IMR-90 (cell line): ENCODE measurements around the gene HLA-C. TPM values are rescaled to one million over a fixed set of nuclear protein-coding genes. Genes with fewer than 3 reads are reported as not detected.
"Not testable (repeated sequence)": the region's sequence is repeated elsewhere in the genome, so short reads cannot be mapped to it uniquely, and the experiment has no call there.

ENCODE experiments used
- ATAC-seq: fragments of 200-7000 bp; cut with Tn5 transposase; 2 replicates; pipeline ENCODE4 v1.9.1; 2020; ENCODE audit warnings: low read depth, mild to moderate bottlenecking, moderate library complexity
- BruUV-seq: library from RNA; stranded (reverse); fragments of 400-500 nt; replicated peaks from 2 replicates; lab custom pipeline; 2021; lab: Mats Ljungman, UMichigan
- CTCF ChIA-PET: fragments of 300-600 bp; formaldehyde crosslinking; extraction: SDS; loops from one replicate; lab custom pipeline; 2021; ENCODE audit warnings: antibody characterized with exemption; lab: Yijun Ruan, JAX
- POLR2A ChIA-PET: fragments of 300-600 bp; sonication (Branson Sonifier 250); formaldehyde crosslinking; loops from one replicate; lab custom pipeline; 2022; ENCODE audit warnings: antibody characterized with exemption; ENCODE audit not compliant: unreplicated experiment; lab: Charles Lee
- DNase-seq: peaks from one replicate; pipeline ENCODE4 v3.0.0; 2013
- H2AFZ ChIP-seq: replicated peaks from 2 replicates; pipeline ENCODE3; 2013; ENCODE audit warnings: low read length, mild to moderate bottlenecking; ENCODE audit not compliant: poor library complexity
- H2AK5ac ChIP-seq: 2 replicates; pipeline ENCODE4 v1.6.1; 2013; ENCODE audit warnings: low read depth, low read length, inconsistent platforms
- H2AK9ac ChIP-seq: replicated peaks from 2 replicates; pipeline ENCODE3; 2013; ENCODE audit warnings: mild to moderate bottlenecking, low read depth, low read length, moderate library complexity; ENCODE audit not compliant: poor library complexity
- H2BK120ac ChIP-seq: 2 replicates; pipeline ENCODE4 v1.6.1; 2013; ENCODE audit warnings: low read depth, low read length, inconsistent platforms
- H2BK15ac ChIP-seq: 3 replicates; pipeline ENCODE4 v1.6.1; 2013; ENCODE audit warnings: low read depth, low read length, inconsistent platforms
- H2BK20ac ChIP-seq: 2 replicates; pipeline ENCODE4 v1.6.1; 2013; ENCODE audit warnings: low read depth, mild to moderate bottlenecking, inconsistent platforms, low read length, moderate library complexity
- H2BK5ac ChIP-seq: 2 replicates; pipeline ENCODE4 v1.6.1; 2013; ENCODE audit warnings: mild to moderate bottlenecking, low read depth, low read length, inconsistent platforms; ENCODE audit not compliant: poor library complexity, severe bottlenecking
- H3K14ac ChIP-seq: replicated peaks from 2 replicates; pipeline ENCODE4 v1.6.1; 2013; ENCODE audit warnings: low read depth, low read length, inconsistent platforms
- H3K18ac ChIP-seq: 2 replicates; pipeline ENCODE4 v1.6.1; 2013; ENCODE audit warnings: low read depth, low read length, control low read depth
- H3K23ac ChIP-seq: 2 replicates; pipeline ENCODE4 v1.6.1; 2013; ENCODE audit warnings: low read depth, low read length, inconsistent platforms
- H3K27ac ChIP-seq: 2 replicates; pipeline ENCODE4 v1.5.1; 2013; ENCODE audit warnings: mild to moderate bottlenecking, control low read depth, low read length; ENCODE audit not compliant: insufficient read depth
- H3K27me3 ChIP-seq: 2 replicates; pipeline ENCODE4 v1.6.1; 2013; ENCODE audit warnings: low read length; ENCODE audit not compliant: control insufficient read depth, insufficient read depth
- H3K36me3 ChIP-seq: 2 replicates; pipeline ENCODE4 v1.6.1; 2013; ENCODE audit warnings: low read length, mixed read lengths; ENCODE audit not compliant: control insufficient read depth, insufficient read depth
- H3K4ac ChIP-seq: 2 replicates; pipeline ENCODE4 v1.6.1; 2013; ENCODE audit warnings: low read depth, low read length, inconsistent platforms
- H3K4me1 ChIP-seq: 2 replicates; pipeline ENCODE4 v1.6.1; 2013; ENCODE audit warnings: low read length, mixed read lengths; ENCODE audit not compliant: control insufficient read depth, insufficient read depth
- H3K4me2 ChIP-seq: 2 replicates; pipeline ENCODE4 v1.6.1; 2013; ENCODE audit warnings: low read depth, mild to moderate bottlenecking, control low read depth, low read length, moderate library complexity
- H3K4me3 ChIP-seq: 2 replicates; pipeline ENCODE4 v1.5.1; 2013; ENCODE audit warnings: low read depth, mild to moderate bottlenecking, control low read depth, low read length, moderate library complexity; ENCODE audit not compliant: insufficient read depth
- H3K56ac ChIP-seq: 2 replicates; pipeline ENCODE4 v1.6.1; 2013; ENCODE audit warnings: low read length, inconsistent platforms; ENCODE audit not compliant: insufficient read depth; ENCODE audit errors: extremely low read depth
- H3K79me1 ChIP-seq, 2 experiments: 2 replicates each; pipeline ENCODE4 v1.6.1; 2013; ENCODE audit warnings: low read length in 2 of 2, inconsistent platforms in 1 of 2, low read depth in 1 of 2
- H3K9ac ChIP-seq: 2 replicates; pipeline ENCODE4 v1.6.1; 2013; ENCODE audit warnings: low read depth, low read length, control low read depth
- H3K9me1 ChIP-seq: 2 replicates; pipeline ENCODE4 v1.6.1; 2013; ENCODE audit warnings: low read length, inconsistent platforms; ENCODE audit not compliant: insufficient read depth
- H3K9me3 ChIP-seq: 2 replicates; pipeline ENCODE4 v1.6.1; 2013; ENCODE audit warnings: low read length; ENCODE audit not compliant: control insufficient read depth, insufficient read depth
- H4K20me1 ChIP-seq: 2 replicates; pipeline ENCODE4 v1.6.1; 2013; ENCODE audit warnings: low read length, inconsistent platforms; ENCODE audit not compliant: insufficient read depth
- H4K5ac ChIP-seq: 2 replicates; pipeline ENCODE4 v1.6.1; 2013; ENCODE audit warnings: mild to moderate bottlenecking, low read depth, low read length, control low read depth
- H4K8ac ChIP-seq, 2 experiments: 2 replicates each; pipeline ENCODE4 v1.6.1; 2013; ENCODE audit warnings: low read depth in 2 of 2, low read length in 2 of 2, control low read depth in 1 of 2, inconsistent platforms in 1 of 2
- H4K91ac ChIP-seq: 2 replicates; pipeline ENCODE4 v1.6.1; 2013; ENCODE audit warnings: low read depth, low read length, inconsistent platforms; ENCODE audit not compliant: insufficient read depth
- WGBS, 2 experiments: methylation state at CpG; one replicate each; pipeline versions ENCODE4 v1.1.5 to v1.1.7; 2013; ENCODE audit warnings: missing lambda C conversion rate in 2 of 2; ENCODE audit not compliant: insufficient read length in 1 of 2; ENCODE audit errors: extremely low coverage in 2 of 2; 5-methylcytosine and 5-hydroxymethylcytosine counted together
- dilution Hi-C: fragments of 300-500 bp; cut with HindIII; formaldehyde crosslinking; loops from one replicate; pipeline ENCODE4 v1.14.3; 2018; ENCODE audit warnings: low sequenced_read_pairs; ENCODE audit not compliant: unreplicated experiment
- in situ Hi-C: fragments of 300-500 bp; cut with MboI; formaldehyde crosslinking; loops from 3 replicates; pipeline ENCODE4 v1.14.3; 2019; ENCODE audit warnings: low sequenced_read_pairs, inconsistent platforms, mixed read lengths
- intact Hi-C: fragments of 100-400 bp; cut with micrococcal nuclease; formaldehyde crosslinking; loops from 2 replicates; pipeline ENCODE4 v1.10.0; 2022
- polyA plus RNA-seq, 3 experiments: library from polyadenylated mRNA; depleted of rRNA; stranded (reverse); fragments of >200 nt; gene quantifications; 2 replicates each; pipeline ENCODE4 v1.2.3, GENCODE V29; 2012; ENCODE audit warnings: low replicate concordance in 1 of 3
- total RNA-seq: library from RNA; depleted of rRNA; stranded (reverse); fragments of >200 nt; gene quantifications from 2 replicates; pipeline ENCODE4 v1.2.3, GENCODE V29; 2012

HLA-C gene
- total and polyA plus RNA-seq, 2 of the 4 experiments (the other 2 are of a cell fraction), result 8.8 to 87.3 TPM

GRCh38 chr6:31234101-31234500 lies 37.8 kb downstream of the HLA-C start:
- H3K4me3 ChIP-seq, CTCF ChIA-PET, H3K4ac ChIP-seq, H3K4me1 ChIP-seq, H2BK15ac ChIP-seq, H4K5ac ChIP-seq, intact Hi-C loops, H4K20me1 ChIP-seq, BruUV-seq, DNase-seq, H3K56ac ChIP-seq, H2BK120ac ChIP-seq, dilution Hi-C loops, H3K23ac ChIP-seq, H3K79me1 ChIP-seq, H2AK5ac ChIP-seq, H3K9me1 ChIP-seq, H3K9ac ChIP-seq, H3K36me3 ChIP-seq, H3K9me3 ChIP-seq, H2BK20ac ChIP-seq, H2AFZ ChIP-seq, ATAC-seq, H3K27ac ChIP-seq, H3K14ac ChIP-seq, H3K4me2 ChIP-seq, H3K18ac ChIP-seq, H2AK9ac ChIP-seq, H4K91ac ChIP-seq, H4K8ac ChIP-seq, in situ Hi-C loops, H2BK5ac ChIP-seq, POLR2A ChIA-PET: not testable (repeated sequence)
- H3K27me3 ChIP-seq, result peaks cover 26% of the 10 kb centered on the region
- no CpG with 5 or more reads among the region's 4 CpGs for WGBS, 2 experiments
